GM12891 (cell line): Measurements from ENCODE around the gene RAB19.
"Not testable (repeated sequence)": the region's sequence is repeated elsewhere in the genome, so short reads cannot be mapped to it uniquely, and the experiment has no call there.

Source experiments
- DNase-seq: peaks from one replicate; pipeline ENCODE4 v3.0.0; 2011; ENCODE audit warnings: low spot score; ENCODE audit not compliant: insufficient read length
- FAIRE-seq: peaks from 2 replicates; lab custom pipeline; 2011; peaks lifted over from hg19 to GRCh38; lab: Jason Lieb, UNC
- PAX5 ChIP-seq: IDR thresholded peaks from 2 replicates; pipeline ENCODE4 v1.6.1; 2011; ENCODE audit warnings: low read length, moderate library complexity, mild to moderate bottlenecking; ENCODE audit not compliant: insufficient read depth, severe bottlenecking
- POLR2A ChIP-seq: IDR thresholded peaks from 2 replicates; pipeline ENCODE4 v1.6.1; 2011; ENCODE audit warnings: low read depth, low read length, control low read depth
- POLR2AphosphoS5 ChIP-seq: IDR thresholded peaks from 2 replicates; pipeline ENCODE4 v1.6.1; 2011; ENCODE audit warnings: low read depth, low read length, control low read depth
- POU2F2 ChIP-seq: IDR thresholded peaks from 2 replicates; pipeline ENCODE4 v1.6.1; 2011; ENCODE audit warnings: low read depth, mild to moderate bottlenecking, control low read depth, low read length, moderate library complexity
- SPI1 ChIP-seq: IDR thresholded peaks from 2 replicates; pipeline ENCODE4 v1.6.1; 2011; ENCODE audit warnings: low read depth, low read length, control low read depth
- TAF1 ChIP-seq: IDR thresholded peaks from 2 replicates; pipeline ENCODE4 v1.6.1; 2011; ENCODE audit warnings: low read depth, low read length, control low read depth

Gene RAB19

GRCh38 chr7:140398821-140399220, 5.0 kb upstream of the RAB19 start:
- FAIRE-seq (no peak), DNase-seq (no peak)
- TF ChIP-seq PAX5 (no peak), TAF1 (no peak)

DNA sequence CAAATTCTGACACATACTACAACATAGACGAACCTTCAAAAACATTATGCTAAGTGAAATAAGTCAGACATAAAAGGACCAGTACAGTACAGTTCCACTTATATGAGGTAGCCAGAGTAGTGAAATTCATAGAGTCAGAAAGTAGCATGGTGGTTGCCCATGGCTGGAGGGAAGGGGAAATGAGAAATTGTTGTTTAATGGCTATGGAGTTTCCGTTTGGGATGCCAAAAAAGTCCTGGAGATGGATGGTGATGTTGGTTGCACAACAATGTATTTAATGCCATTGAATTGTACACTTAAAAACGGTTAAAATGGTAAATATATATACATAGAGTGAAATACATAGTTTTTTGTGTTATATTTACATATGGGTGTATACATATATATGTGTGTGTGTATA, 3.5 kb upstream of the RAB19 start:
- TF ChIP-seq SPI1 (no peak), TAF1 (no peak), POU2F2 (no peak), POLR2AphosphoS5 (no peak), PAX5 (no peak), POLR2A (no peak)
- no peak for FAIRE-seq

GRCh38 chr7:140402178-140402835, 1.6 kb upstream of the RAB19 start:
- DNase-seq (no peak), FAIRE-seq (no peak)
- TF ChIP-seq POLR2AphosphoS5 (no peak), PAX5 (no peak), SPI1 (no peak), POU2F2 (no peak), TAF1 (no peak), POLR2A (no peak)

More for the DNA sequence above, 3.5 kb upstream of the RAB19 start:
- DNase-seq = no peak

- TF ChIP-seq TAF1 (no peak), POLR2A (no peak), PAX5 (no peak), SPI1 (no peak), POLR2AphosphoS5 (no peak)
- no peak for FAIRE-seq
- no peak for DNase-seq
Observed at GRCh38 chr7:140404565-140405065, 757 bp downstream of the RAB19 start.

DNA sequence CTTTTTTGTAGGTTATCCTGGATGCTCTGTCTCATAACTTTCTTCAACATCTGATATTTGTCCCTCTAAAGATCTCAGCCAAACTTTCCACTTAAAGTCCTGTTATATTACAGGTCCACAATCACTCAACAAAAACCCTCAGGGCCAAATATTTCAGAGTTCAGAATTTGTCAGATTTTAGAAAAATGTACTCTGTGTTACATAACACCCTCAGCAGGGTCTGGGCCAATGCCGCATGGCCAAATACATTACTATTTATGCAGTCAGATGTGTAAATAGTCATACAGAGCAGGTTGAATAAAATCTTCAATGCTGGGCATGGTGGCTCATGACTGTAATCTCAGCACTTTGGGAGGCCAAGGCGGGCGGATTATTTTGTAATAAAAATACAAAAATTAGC, 11.5 kb downstream of the RAB19 start:
- TF ChIP-seq POU2F2 (no peak), PAX5 (no peak), POLR2A (no peak), TAF1 (no peak), POLR2AphosphoS5 (no peak), SPI1 (no peak)
- FAIRE-seq (no peak), DNase-seq (no peak)

DNA sequence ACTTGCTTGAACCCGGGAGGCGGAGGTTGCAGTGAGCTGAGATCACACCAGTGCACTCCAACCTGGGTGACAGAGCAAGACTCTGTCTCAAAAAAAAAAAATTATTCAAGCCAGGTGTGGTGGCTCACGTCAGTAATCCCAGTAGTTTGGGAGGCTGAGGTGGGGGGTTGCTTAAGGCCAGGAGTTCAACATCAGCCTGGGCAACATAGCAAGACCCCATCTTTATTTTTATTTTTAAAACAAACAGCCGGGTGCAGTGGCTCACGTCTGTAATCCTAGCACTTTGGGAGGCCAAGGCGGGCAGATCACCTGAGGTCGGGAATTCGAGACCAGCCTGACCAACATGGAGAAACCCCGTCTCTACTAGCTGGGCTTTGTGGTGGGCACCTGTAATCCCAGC, 12.0 kb downstream of the RAB19 start:
- DNase-seq, FAIRE-seq: not testable (repeated sequence)

DNA sequence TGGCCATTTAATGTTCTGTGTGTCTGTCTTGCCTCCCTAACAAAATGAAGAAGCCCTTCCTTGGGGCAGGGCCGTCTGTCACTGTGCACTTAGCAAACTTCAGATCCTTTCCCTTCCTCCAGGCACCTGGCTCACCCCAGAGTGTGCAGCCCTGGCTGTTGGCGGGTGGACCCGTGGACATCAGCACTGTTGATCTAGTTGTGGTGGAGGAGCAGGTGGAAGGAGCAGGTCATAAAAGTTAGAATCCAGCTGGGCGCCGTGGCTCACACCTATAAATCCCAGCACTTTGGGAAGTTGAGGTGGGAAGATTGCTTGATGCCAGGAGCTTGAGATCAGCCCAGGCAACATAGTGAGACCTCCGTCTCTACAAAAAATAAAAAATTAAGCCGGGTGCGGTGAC, 12.7 kb downstream of the RAB19 start:
- no peak for FAIRE-seq

GRCh38 chr7:140417456-140418155, 13.7 kb downstream of the RAB19 start:
- FAIRE-seq = no peak
- TF ChIP-seq POU2F2 = no peak
- no peak for TF ChIP-seq POLR2A
- TF ChIP-seq TAF1 = no peak
- no peak for TF ChIP-seq PAX5
- no peak for TF ChIP-seq SPI1
- TF ChIP-seq POLR2AphosphoS5 = no peak
- no peak for DNase-seq

More for the DNA sequence above, 12.7 kb downstream of the RAB19 start:
- TF ChIP-seq POLR2AphosphoS5 (no peak), PAX5 (no peak), POU2F2 (no peak), SPI1 (no peak), POLR2A (no peak), TAF1 (no peak)
- no peak for DNase-seq

GRCh38 chr7:140418156-140418472, 14.3 kb downstream of the RAB19 start:
- not testable (repeated sequence) for DNase-seq

GRCh38 chr7:140418653-140419052, 14.8 kb downstream of the RAB19 start:
- DNase-seq = no peak
- no peak for TF ChIP-seq PAX5
- no peak for TF ChIP-seq SPI1
- TF ChIP-seq TAF1 = no peak
- no peak for TF ChIP-seq POLR2AphosphoS5
- no peak for TF ChIP-seq POLR2A
- TF ChIP-seq POU2F2 = no peak
- FAIRE-seq = no peak

More at GRCh38 chr7:140418156-140418472, 14.3 kb downstream of the RAB19 start:
- not testable (repeated sequence) for FAIRE-seq

DNA sequence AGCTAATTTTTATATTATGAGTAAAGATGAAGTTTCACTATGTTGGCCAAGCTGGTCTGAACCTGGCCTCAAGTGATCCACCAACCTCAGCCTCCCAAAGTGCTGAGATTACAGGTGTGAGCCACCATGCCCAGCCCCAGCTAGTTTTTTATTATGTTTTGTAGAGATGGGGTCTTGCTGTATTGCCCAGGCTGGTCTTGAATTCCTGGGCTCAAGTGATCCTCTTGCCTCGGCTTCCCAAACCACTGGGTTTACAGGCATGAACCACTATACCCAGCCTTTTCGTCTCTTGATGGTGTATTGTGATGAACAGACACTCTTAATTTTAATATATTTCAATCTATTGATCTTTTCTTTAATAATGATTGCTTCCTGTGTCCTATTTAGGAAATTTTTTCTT, 17.7 kb downstream of the RAB19 start:
- FAIRE-seq (no peak), DNase-seq (no peak)
- TF ChIP-seq SPI1 (no peak), TAF1 (no peak), POLR2AphosphoS5 (no peak), PAX5 (no peak), POU2F2 (no peak), POLR2A (no peak)
